Loucy (cell line): ENCODE measurements around the gene NFATC3.

Experiments
- EZH2phosphoT487 ChIP-seq: fragments of 200-600 bp; IDR thresholded peaks from 2 replicates; pipeline ENCODE4 v1.6.1; 2018; ENCODE audit warnings: antibody characterized with exemption, mild to moderate bottlenecking, moderate library complexity, borderline replicate concordance
- TF ChIP-seq, protein P1 (sequence below): fragments of 200-600 bp; sonication (generic); conservative IDR thresholded peaks from 2 replicates; pipeline ENCODE4 v1.5.1; 2014; ENCODE audit warnings: mild to moderate bottlenecking, antibody characterized with exemption, low read length

DNA sequence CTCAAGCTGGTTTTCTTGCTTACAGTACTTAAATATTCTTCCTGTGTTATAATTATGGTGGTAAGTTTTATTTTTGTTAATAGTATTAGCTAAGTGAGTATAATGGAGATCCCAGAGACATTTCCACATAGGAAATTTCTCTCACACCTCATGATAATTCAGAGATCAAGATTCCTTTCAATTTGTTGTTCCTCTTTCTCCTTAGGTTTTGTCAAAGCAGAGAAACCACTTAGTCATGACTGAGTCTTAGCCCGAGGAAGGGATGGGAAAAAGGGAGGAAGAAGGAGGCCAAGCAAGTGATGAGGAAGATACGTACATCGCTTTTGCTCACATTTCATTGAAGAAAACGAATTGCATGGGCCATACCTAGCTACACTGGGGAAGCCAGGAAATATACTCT, 132.3 kb downstream of the NFATC3 start:
- TF ChIP-seq, protein P1, sequence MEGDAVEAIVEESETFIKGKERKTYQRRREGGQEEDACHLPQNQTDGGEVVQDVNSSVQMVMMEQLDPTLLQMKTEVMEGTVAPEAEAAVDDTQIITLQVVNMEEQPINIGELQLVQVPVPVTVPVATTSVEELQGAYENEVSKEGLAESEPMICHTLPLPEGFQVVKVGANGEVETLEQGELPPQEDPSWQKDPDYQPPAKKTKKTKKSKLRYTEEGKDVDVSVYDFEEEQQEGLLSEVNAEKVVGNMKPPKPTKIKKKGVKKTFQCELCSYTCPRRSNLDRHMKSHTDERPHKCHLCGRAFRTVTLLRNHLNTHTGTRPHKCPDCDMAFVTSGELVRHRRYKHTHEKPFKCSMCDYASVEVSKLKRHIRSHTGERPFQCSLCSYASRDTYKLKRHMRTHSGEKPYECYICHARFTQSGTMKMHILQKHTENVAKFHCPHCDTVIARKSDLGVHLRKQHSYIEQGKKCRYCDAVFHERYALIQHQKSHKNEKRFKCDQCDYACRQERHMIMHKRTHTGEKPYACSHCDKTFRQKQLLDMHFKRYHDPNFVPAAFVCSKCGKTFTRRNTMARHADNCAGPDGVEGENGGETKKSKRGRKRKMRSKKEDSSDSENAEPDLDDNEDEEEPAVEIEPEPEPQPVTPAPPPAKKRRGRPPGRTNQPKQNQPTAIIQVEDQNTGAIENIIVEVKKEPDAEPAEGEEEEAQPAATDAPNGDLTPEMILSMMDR: no peak
- no peak for TF ChIP-seq EZH2phosphoT487
